Breast epithelium (tissue), 4 donors: ENCODE measurements around the gene IARS2. TPM values are rescaled to one million over a fixed set of nuclear protein-coding genes. Genes with fewer than 3 reads are reported as not detected.
"Not testable (repeated sequence)": the region's sequence is repeated elsewhere in the genome, so short reads cannot be mapped to it uniquely, and the experiment has no call there.

Source experiments
- DNase-seq, 2 donors: peaks; one replicate each; pipeline ENCODE4 v3.0.0-alpha.2; 2019; ENCODE audit warnings: low spot score in 2 of 2
- H3K27ac ChIP-seq, 2 donors: fragments of 200-600 bp; sonication (generic) in 1 of 2; one replicate each; pipeline ENCODE4 v1.5.1; 2016 to 2019; ENCODE audit warnings: mild to moderate bottlenecking in 1 of 2
- H3K27me3 ChIP-seq, 2 donors: fragments of 200-600 bp; sonication (generic) in 1 of 2; one replicate each; pipeline versions ENCODE4 v1.5.1 to v1.6.0; 2017 to 2019; ENCODE audit warnings: control low read depth in 1 of 2, mild to moderate bottlenecking in 1 of 2
- H3K36me3 ChIP-seq: fragments of 200-600 bp; one replicate; pipeline ENCODE4 v1.5.1; 2019
- H3K4me1 ChIP-seq, 2 donors: fragments of 200-600 bp; sonication (generic); one replicate each; pipeline ENCODE4 v1.5.1; 2016 to 2019; ENCODE audit warnings: control low read depth in 1 of 2
- H3K4me3 ChIP-seq, 3 donors: fragments of 200-600 bp; sonication (generic); 1 replicate in 2 of 3; 2 replicates in 1 of 3; pipeline ENCODE4 v1.5.1; 2016 to 2019; ENCODE audit warnings: mild to moderate bottlenecking in 3 of 3, moderate library complexity in 2 of 3
- H3K9me3 ChIP-seq, 2 donors: fragments of 200-600 bp; sonication (generic) in 1 of 2; one replicate each; pipeline ENCODE4 v1.5.1; 2016 to 2019; ENCODE audit warnings: control low read depth in 1 of 2
- POLR2A ChIP-seq: fragments of 450-650 bp; IDR thresholded peaks from one replicate; pipeline ENCODE4 v1.6.1; 2016; ENCODE audit warnings: antibody characterized with exemption, mild to moderate bottlenecking, moderate library complexity
- POLR2AphosphoS5 ChIP-seq, 3 donors: sonication (generic); formaldehyde crosslinking; IDR thresholded peaks; one replicate each; pipeline ENCODE4 v1.6.1; 2017; ENCODE audit warnings: antibody characterized with exemption in 3 of 3
- intact Hi-C: fragments of 100-400 bp; cut with DNase I; formaldehyde crosslinking; loops from one replicate; pipeline ENCODE4 v1.15.1; 2023; ENCODE audit warnings: low total_unique reads
- total RNA-seq, 3 donors: library from RNA; depleted of rRNA; stranded (reverse); fragments of >200 nt; gene quantifications; one replicate each; pipeline ENCODE4 v1.1.0, GENCODE V29; 2016
- TF ChIP-seq, protein P1 (sequence below), 3 donors: fragments of 450-650 bp; IDR thresholded peaks; one replicate each; pipeline ENCODE4 v1.5.1; 2016 to 2017; ENCODE audit warnings: antibody characterized with exemption in 3 of 3, mild to moderate bottlenecking in 3 of 3, moderate library complexity in 3 of 3

The IARS2 gene
- total RNA-seq, 3 donors from 2014 or later, result 57.7 to 84.0 (median 66.2) TPM

DNA sequence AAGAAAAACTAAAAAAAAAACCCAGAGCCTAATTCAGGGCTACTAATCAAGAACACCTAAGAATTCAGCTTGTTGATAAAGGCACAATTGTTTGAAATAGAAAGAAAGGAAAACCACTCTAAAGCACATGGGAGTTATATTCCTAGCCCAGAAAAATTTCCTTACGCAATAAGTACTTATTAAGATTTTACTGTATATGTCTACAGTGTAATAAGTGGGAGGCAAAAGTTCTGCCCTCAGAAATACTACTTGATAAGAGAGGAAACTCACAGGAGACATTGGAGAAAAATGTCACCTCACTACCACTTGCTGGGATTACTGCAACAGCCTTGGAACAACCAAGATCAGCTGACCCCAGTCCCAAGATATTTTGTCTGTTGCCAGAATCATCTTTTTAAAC lies 66.1 kb downstream of the IARS2 start:
- intact Hi-C loops, result no loop called here
- Histone ChIP-seq H3K36me3 (no peaks in the 10 kb centered on the region), H3K27me3 (no peaks in the 10 kb centered on the region), H3K4me1 (no peaks in the 10 kb centered on the region), H3K27ac (no peak overlapping the region), H3K9me3 (no peaks in the 10 kb centered on the region), H3K4me3 (no peak overlapping the region)
- DNase-seq, result no peak
- TF ChIP-seq, protein P1, sequence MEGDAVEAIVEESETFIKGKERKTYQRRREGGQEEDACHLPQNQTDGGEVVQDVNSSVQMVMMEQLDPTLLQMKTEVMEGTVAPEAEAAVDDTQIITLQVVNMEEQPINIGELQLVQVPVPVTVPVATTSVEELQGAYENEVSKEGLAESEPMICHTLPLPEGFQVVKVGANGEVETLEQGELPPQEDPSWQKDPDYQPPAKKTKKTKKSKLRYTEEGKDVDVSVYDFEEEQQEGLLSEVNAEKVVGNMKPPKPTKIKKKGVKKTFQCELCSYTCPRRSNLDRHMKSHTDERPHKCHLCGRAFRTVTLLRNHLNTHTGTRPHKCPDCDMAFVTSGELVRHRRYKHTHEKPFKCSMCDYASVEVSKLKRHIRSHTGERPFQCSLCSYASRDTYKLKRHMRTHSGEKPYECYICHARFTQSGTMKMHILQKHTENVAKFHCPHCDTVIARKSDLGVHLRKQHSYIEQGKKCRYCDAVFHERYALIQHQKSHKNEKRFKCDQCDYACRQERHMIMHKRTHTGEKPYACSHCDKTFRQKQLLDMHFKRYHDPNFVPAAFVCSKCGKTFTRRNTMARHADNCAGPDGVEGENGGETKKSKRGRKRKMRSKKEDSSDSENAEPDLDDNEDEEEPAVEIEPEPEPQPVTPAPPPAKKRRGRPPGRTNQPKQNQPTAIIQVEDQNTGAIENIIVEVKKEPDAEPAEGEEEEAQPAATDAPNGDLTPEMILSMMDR (IDR thresholded peaks at IDR 0.05), result no peak
- TF ChIP-seq POLR2A, result no peak
- TF ChIP-seq POLR2AphosphoS5 (IDR thresholded peaks at IDR 0.05), result no peak

DNA sequence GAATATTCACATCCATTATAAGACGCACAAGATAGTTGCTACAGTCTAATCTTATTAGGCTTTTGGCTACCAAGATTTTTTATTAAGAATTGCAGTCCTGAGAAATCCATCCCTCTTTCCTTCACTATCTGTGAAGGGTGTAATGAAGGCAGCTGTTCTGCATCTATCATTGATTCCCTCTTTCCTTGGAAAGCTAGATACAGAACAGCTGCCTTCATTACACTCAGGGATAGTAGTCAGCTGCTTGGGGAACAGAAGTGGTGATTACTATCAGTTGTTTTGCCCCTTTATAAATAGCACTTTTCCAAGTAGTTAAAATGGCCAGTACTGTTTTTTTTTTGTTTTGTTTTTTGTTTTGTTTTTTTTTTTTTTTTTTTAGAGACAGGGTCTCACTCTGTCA lies 70.2 kb downstream of the IARS2 start:
- intact Hi-C loops, result no loop called here

DNA sequence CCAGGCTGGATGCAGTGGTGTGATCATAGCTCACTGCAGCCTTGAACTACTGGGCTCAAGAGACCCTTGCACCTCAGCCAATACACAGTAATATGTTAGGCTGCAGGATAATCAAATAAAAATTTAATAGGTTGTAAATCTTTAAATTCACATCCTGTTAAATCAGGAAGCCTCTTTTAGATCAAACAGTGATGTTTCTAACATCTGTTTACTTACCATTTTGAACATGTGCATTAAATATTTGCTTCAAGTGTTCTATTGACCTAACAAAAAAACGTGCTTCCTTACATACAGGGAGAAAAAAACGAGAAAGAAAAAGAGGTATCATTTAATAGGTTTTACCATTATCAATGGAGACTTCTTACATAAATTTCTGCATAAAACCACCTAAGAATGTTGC lies 70.6 kb downstream of the IARS2 start:
- intact Hi-C loops, result no loop called here
- no peak overlapping the region for H3K27ac ChIP-seq
- no peak for DNase-seq
- TF ChIP-seq, protein P1 (IDR thresholded peaks at IDR 0.05), result no peak
- TF ChIP-seq POLR2A (no peak), POLR2AphosphoS5 (IDR thresholded peaks at IDR 0.05) (no peak)
- H3K27me3 ChIP-seq, result no peaks in the 10 kb centered on the region
- no peaks in the 10 kb centered on the region for H3K9me3 ChIP-seq
- no peaks in the 10 kb centered on the region for H3K4me1 ChIP-seq
- no peak overlapping the region for H3K4me3 ChIP-seq
- peaks cover 18% of the 10 kb centered on the region for H3K36me3 ChIP-seq

More for the DNA sequence above, 70.2 kb downstream of the IARS2 start:
- no peaks in the 10 kb centered on the region for H3K4me1 ChIP-seq
- no peak for DNase-seq
- H3K36me3 ChIP-seq, result peaks cover 18% of the 10 kb centered on the region
- no peaks in the 10 kb centered on the region for H3K27me3 ChIP-seq
- TF ChIP-seq, protein P1 (IDR thresholded peaks at IDR 0.05), result no peak
- TF ChIP-seq POLR2A (no peak), POLR2AphosphoS5 (IDR thresholded peaks at IDR 0.05) (no peak)
- H3K27ac ChIP-seq, result no peak overlapping the region
- H3K9me3 ChIP-seq, result no peaks in the 10 kb centered on the region
- H3K4me3 ChIP-seq, result no peak overlapping the region

DNA sequence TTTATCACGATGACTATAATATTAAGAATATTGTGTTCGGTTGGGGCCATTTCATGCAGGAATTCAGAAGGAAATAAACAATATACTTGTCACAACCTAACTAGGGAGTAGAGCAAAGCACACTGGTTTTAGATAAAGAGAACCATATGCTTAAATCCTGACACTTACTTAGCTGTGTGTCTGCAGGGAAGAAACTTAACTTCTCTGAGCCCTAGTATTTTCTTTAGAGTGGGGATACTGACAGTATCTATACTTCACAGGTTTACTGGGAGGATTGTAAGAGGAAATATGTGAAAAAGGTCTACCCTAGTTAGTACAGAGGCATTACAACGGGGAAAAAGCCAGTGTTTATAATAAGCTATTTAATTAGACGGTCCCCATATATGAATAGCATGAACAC lies 72.9 kb downstream of the IARS2 start:
- Histone ChIP-seq H3K4me1 (no peaks in the 10 kb centered on the region), H3K4me3 (no peak overlapping the region), H3K9me3 (no peaks in the 10 kb centered on the region), H3K27ac (no peak overlapping the region), H3K36me3 (peaks cover 18% of the 10 kb centered on the region), H3K27me3 (no peaks in the 10 kb centered on the region)
- TF ChIP-seq, protein P1 (IDR thresholded peaks at IDR 0.05), result no peak
- no peak for TF ChIP-seq POLR2A
- TF ChIP-seq POLR2AphosphoS5 (IDR thresholded peaks at IDR 0.05), result no peak
- DNase-seq, result no peak
- intact Hi-C loops, result no loop called here

DNA sequence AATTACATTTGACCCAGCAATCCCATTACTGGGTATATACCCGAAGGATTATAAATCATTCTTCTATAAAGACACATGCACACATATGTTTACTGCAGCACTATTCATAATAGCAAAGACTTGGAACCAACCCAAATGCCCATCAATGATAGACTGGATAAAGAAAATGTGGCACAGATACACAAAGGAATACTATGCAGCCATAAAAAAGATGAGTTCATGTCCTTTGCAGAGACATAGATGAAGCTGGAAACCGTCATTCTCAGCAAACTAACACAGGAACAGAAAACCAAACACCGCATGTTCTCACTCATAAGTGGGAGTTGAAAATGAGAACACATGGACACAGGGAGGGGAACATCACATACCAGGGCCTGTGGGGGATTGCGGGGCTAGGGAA lies 76.0 kb downstream of the IARS2 start:
- H3K27me3 ChIP-seq, intact Hi-C loops, H3K4me1 ChIP-seq, H3K27ac ChIP-seq, H3K9me3 ChIP-seq, H3K4me3 ChIP-seq, DNase-seq: not testable (repeated sequence)
- peaks cover 18% of the 10 kb centered on the region for H3K36me3 ChIP-seq
